ENCODE measurements around the gene TLN1. TPM values are rescaled to one million over a fixed set of nuclear protein-coding genes. Genes with fewer than 3 reads are reported as not detected.

Gene TLN1
- total RNA-seq, 4 donors from 2014 or later, result 301 to 553 (median 412) TPM

GRCh38 chr9:35683323-35683722 lies 48.7 kb downstream of the TLN1 start:
- DNase-seq (ENCODE audit: low spot score) (no peak), ATAC-seq (ENCODE audit: low FRiP score) (no peak)
- TF ChIP-seq CTCF (IDR thresholded peaks at IDR 0.05), result no peak

GRCh38 chr9:35682520-35683315 lies 49.3 kb downstream of the TLN1 start:
- TF ChIP-seq CTCF (IDR thresholded peaks at IDR 0.05), result no peak
- no peak for ATAC-seq (ENCODE audit: low FRiP score)
- no peak for DNase-seq (ENCODE audit: low spot score)

- DNase-seq (ENCODE audit: low spot score), result no peak
- TF ChIP-seq CTCF (IDR thresholded peaks at IDR 0.05), result no peak
- ATAC-seq (ENCODE audit: low FRiP score), result no peak
Measured at GRCh38 chr9:35682051-35682450, 49.9 kb downstream of the TLN1 start.

GRCh38 chr9:35681341-35682002 lies 50.5 kb downstream of the TLN1 start:
- ATAC-seq (ENCODE audit: low FRiP score), result no peak
- no peak for DNase-seq (ENCODE audit: low spot score)
- no peak for TF ChIP-seq CTCF (IDR thresholded peaks at IDR 0.05)

GRCh38 chr9:35680331-35681105 lies 51.5 kb downstream of the TLN1 start:
- no peak for DNase-seq (ENCODE audit: low spot score)
- no peak for ATAC-seq (ENCODE audit: low FRiP score)
- TF ChIP-seq CTCF (IDR thresholded peaks at IDR 0.05), result no peak

GRCh38 chr9:35679766-35680330 lies 52.1 kb downstream of the TLN1 start:
- no peak for DNase-seq (ENCODE audit: low spot score)
- ATAC-seq (ENCODE audit: low FRiP score), result no peak
- no peak for TF ChIP-seq CTCF (IDR thresholded peaks at IDR 0.05)

All from omental fat pad (tissue), 4 donors.